ENCODE data around the gene ISL1.

Gene ISL1

DNA sequence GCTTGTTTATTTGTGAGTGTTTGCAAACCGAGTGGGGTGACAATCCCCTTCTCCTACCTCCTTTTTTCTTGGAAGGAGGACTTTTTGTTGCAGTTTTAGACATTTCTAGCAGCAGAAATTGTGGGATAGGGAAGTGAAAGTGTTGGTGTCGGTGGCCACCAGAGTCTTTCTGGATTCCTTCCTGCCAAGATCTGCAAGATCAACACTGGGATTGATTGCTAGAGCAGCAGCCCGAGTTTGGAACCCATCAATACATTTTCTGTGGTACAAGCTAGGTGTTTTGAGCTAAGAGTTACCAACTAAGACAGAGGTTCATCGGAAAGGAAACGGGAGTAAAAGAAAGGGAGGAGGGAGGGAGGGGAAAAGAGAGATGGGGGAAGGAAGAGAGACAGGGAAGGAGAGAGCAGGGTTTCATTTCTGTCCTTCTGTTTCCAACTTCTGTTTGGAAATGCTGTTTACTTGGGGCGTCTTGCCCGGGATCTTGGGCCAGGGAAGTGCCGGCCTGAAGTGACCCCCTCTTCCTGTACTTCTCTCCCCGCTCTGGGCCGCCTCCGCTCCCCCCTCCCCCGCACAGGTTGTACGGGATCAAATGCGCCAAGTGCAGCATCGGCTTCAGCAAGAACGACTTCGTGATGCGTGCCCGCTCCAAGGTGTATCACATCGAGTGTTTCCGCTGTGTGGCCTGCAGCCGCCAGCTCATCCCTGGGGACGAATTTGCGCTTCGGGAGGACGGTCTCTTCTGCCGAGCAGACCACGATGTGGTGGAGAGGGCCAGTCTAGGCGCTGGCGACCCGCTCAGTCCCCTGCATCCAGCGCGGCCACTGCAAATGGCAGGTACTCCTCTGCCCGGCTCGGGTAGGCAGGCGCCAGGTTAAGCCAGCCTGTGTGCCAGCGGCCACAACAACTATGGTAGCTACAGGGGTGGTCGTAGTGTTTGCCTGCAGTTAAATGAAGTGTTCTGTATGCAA is 4.0 kb downstream of the ISL1 start:
- DNase-seq (ENCODE audit: low read depth in 2 of 2) = no peak

DNA sequence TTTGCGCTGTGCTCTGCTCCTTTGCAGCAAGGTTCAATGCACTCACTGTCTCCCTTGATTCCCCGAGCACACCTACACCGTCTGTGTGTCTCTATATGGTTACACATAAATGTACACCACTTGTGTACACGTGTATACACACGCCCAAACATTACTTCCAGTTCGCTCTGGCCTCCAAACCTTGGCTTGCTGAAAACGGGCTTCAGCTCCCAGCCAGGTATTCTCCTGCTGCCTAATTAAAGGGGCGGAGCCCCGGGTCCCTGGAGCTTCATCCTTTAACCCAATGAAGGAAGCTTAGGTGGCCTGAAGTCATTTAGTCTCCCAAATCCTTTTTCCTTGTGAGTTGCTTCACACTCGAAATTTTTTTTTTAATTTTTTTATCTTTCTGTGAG is 4.6 kb downstream of the ISL1 start:
- no peak for DNase-seq (ENCODE audit: low read depth in 2 of 2)

DNA sequence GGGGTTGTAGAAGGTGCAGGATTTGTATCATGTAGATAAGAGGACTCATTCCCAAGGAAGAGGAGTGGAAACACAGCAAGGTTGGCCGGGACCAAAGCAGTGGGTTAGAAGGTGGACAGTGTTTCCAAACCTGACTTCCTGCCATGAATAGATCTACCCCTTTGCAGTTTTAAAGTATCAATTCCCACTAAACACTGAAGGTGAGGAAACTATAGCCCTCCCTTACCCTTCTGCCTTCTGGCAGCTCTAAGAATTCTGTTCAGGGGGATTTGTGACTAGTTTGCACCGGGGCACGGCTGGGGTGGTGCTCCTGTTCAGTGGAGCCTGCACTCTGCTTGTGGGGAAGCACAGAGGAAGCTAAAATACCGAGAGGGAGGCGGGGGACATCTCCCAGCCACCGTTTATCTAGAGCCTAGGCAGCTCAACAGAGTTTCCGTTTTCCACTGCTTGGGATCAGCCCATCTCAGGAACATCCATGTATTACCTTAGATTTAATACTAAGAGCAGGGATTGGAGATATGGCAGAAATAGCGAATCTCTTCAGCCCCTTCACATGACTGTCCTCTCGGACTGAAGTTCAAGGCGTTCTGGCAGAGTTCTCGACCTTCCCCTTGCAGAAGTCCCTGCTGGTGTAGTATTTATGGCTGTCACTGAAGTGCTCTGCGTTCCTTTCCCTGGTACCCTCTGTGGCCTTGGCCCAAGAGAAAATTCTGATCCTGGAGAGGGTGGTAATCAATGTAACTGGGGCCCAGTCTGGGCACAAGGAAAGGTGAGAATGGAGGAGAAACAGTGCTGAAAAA is 5.4 kb downstream of the ISL1 start:
- no peak for DNase-seq (ENCODE audit: low read depth in 2 of 2)

DNA sequence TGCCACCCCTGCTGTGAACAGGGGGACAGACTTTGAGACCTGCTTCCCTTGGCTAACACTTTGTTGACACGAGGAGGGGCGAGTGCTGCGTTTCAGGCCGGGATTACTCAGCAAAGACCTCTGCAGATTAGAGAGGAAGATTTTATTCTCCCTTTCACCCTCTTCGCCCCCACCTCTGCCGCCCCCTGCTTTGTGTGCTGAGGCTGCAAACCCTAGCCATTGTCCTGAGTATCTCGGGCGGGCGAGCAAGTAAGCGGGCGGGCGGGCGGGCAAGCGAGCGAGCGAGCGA is 6.0 kb downstream of the ISL1 start:
- no peak for DNase-seq (ENCODE audit: low read depth in 2 of 2)

DNA sequence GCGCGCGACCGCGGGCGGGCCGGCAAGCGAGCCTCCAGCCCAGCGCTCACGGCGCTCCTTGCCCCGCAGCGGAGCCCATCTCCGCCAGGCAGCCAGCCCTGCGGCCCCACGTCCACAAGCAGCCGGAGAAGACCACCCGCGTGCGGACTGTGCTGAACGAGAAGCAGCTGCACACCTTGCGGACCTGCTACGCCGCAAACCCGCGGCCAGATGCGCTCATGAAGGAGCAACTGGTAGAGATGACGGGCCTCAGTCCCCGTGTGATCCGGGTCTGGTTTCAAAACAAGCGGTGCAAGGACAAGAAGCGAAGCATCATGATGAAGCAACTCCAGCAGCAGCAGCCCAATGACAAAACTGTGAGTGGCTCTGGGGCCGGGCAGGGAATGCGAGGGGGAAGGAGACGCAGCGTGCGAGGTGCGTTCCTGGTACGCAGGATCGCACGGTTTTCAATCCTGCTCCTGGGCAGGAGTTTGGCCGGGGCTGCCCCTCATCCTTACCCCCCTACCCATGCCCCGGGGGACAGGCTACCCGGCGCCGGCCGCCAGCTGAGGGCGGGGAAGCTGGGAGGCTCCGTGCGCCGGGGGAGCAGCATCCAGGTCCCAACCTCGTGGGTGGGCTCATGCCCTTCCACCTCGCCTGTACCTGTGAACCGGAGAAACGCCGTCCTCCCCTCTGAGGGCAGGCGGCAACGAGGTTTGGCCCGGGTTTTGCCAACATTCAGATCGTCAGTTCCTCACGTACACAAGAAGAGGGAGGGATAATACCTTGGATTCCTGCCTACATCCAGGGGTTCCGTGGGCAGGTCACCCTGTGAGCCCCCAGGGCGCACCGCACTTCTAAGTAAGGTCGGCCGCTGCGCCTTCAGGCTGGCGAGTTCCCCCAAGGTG is 6.6 kb downstream of the ISL1 start:
- DNase-seq (ENCODE audit: low read depth in 2 of 2) = no peak

DNA sequence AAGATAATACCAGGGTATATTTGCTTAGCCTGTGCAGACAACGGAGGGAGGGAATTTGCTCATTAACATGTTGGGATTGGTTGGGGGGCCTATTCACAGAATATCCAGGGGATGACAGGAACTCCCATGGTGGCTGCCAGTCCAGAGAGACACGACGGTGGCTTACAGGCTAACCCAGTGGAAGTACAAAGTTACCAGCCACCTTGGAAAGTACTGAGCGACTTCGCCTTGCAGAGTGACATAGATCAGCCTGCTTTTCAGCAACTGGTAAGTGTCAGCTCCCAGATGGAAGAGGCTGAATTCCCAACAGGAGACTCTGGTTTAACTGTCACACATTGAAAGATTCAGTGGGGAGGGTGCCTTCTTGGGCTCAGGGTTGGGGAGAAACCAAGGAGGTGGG is 7.9 kb downstream of the ISL1 start:
- no peak for DNase-seq (ENCODE audit: low read depth in 2 of 2)

DNA sequence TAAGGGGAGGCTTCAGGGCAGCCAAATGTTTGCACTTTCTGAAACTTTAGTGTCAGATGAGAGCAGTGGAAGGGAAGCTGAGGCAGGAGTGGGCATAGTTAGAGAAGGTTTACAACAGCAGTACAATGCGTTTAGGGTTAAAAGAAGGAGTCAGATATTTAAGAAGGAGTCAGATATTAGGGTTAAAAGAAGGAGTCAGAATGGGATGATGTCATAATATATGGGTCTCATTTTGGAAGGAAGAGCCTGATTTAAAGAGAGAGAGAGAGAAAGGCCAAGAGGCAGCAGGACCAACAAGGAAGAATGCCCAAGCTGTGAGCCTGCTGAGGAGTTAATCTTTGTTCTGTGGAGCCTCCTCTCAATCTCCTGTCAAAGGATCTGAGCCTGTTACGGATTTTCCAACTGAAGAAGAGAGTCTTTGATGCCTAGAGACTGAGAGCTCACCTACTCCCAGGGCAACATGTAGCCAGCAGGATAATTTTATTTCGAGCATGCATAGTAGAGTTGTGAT is 9.5 kb downstream of the ISL1 start:
- no peak for DNase-seq (ENCODE audit: low read depth in 2 of 2)

DNA sequence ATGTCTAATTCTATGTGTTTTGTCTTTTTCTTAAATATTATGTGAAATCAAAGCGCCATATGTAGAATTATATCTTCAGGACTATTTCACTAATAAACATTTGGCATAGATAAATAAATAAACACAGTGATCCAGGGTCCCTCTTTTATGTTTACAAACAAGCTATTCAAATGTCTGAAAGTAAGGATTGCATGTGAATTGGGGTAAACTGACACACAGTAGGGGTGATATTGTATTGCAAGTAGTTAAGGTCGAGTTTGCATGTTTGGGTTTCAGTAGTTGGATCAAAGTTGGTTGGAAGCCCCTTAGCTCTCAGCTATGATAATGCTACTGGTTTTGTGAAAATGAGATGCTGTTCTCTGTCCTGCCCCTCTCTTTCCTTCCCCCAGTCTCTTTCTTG is 11.4 kb downstream of the ISL1 start:
- no peak for DNase-seq (ENCODE audit: low read depth in 2 of 2)

DNA sequence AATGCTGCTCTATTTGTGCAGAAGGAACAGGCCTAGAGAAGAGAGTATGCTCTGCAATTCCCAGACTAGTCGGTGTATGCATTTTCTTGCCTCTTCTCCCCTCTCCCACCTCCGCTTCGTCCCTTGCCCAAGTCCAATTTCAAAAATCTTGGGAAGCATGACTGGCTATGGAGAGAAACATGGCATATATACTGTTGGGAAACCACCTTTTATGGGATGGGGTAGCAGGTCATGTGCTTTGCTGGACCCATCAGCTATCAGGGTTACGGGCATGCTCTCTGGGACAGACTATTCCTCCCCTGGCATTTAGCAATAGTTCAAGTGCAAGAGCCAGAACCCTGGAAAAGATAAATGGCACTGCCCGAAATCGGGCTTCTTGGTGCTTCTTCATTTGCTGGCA is 12.0 kb downstream of the ISL1 start:
- DNase-seq (ENCODE audit: low read depth in 2 of 2) = no peak

DNA sequence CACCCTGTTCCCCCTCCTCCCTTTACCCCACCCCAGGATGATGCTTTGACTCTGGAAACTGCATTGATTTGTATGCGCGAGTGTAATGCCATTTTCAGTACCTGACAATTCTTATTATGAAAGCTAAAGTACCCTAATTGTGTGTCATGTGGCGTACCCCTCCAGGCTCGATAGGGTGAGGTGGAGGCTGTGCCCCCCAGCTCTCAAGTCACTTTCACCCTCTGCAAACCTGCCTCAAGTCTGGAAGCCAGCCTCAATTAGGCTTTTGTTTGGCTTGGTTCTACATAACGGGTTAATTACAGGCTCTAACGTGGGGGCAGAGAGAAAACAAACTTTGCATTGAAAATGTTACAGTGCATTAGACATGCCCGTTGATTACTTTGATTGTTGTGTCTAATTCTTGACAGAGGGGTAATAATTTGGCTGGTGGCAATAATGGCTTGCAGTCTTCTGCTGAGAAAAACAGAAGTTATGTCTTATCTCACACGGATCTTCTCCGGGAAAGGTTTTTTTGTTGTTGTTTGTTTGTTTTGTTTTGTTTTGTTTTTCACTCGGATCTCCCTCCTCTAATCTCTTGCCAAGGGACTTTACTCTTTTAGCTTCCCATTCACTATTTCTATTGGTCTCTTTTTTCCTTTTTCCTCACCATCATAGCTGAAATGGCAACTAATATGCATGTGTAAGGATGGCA is 12.6 kb downstream of the ISL1 start:
- no peak for DNase-seq (ENCODE audit: low read depth in 2 of 2)

DNA sequence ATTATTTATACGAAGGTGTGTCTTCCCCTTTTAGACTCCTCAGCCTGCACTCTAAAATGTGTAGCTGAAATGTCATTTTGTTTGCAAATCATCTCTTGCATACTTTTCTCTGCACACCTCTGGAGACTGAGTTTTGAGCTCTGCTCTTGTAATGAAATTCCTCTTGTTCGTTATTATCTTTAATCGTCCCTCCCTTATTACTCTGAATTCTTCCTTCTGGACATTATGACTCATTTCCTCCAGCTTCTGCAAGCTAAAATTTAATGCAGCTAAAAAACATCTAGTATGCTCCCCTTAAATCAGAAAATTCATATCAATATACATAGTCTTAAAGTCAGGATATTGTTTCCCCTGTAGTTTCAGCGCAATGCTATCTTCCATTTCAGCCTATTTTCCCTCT is 13.5 kb downstream of the ISL1 start:
- no peak for DNase-seq (ENCODE audit: low read depth in 2 of 2)

DNA sequence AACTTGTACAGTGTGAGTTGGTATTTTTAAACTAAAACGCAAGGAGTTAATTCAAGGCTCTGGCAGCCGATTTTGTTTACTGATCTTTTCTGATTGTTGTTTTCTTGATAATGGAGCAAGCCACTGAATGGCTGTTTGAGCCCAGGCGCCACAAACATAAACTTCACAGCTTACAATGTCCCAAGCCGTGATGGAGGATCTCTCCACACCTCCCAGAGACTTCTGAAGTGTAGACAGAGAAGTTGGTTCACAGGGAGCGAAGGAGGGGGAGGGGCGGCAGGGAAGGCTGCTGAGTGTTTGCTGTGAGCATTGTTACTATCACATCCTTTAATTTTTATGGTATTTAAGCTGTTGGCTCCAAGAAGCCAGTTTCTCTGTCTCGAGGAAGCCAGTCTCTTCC is 14.7 kb downstream of the ISL1 start:
- no peak for DNase-seq (ENCODE audit: low read depth in 2 of 2)

DNA sequence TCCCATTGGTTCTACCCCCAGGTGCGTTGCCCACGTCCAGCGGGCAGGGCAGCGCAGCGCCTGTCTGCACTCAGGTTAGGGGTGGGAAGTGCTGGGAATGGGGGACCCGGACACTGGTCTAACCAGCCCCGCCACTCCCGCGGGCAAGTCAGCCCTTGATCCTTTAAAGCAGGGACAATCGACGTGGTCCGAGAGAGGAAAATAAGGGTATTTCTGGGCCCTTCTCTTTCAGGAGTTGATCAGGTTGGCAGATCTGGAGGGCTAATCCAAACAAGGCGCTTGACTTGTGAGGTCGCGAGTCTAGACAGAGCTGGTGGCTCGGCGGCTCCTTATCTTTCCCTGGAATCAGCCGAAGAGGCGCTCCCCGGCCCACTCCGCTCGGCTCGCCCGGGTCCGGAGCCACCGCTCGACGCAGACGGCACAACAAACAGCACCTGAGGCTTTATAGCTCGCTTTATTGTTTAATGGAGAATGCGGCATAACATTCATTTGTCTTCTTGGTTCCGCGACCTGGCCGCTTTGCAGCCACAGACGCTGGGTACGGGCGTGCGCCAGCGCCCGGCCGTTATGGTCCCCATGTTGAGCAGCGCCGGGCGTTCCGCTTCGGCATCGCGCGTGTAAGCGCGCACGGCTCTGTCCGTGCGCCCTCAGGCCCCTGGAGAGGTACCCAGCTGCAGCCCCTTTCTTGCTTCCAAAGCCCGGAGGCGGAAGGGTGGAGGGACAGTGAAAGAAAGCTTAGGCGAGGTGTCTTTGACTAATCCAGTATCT is 15.8 kb downstream of the ISL1 start:
- DNase-seq (ENCODE audit: low read depth in 2 of 2) = no peak

DNA sequence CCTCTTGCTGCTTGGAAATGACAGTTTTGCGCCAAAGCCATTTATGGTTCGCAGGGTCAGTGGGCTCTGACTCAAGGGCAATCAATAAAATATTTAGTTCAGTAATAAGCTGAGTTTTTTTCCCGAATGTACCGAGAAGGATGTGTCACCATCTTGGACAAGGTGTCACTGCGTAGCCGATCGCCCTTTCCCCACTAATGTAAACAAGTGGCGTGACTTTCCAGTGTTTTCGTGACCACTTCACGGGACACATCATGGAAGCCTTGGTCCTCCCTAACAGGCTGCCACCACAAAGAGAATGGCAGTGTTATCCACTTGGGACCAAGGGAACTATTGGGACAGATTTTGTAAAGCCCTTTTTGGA is 16.4 kb downstream of the ISL1 start:
- DNase-seq (ENCODE audit: low read depth in 2 of 2) = no peak

DNA sequence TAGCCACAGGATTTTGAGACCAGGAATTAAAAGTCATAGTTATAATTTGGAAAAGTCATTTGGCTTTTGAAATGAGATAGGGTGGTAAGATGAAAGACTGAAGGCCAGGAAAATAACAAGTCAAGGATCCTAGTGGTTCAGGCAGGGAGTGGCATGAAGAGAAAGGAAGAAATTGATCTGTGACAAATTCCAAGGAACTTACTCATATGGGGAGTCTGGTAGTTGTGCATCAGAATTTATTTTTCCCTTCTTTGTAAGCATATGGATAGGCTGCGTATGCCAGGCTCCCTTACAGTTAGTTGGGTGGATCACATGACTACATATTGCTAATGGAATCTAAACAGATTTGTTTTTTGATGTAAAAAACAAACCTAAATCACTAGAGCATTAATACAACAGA is 21.0 kb downstream of the ISL1 start:
- no peak for DNase-seq (ENCODE audit: low read depth in 2 of 2)

DNA sequence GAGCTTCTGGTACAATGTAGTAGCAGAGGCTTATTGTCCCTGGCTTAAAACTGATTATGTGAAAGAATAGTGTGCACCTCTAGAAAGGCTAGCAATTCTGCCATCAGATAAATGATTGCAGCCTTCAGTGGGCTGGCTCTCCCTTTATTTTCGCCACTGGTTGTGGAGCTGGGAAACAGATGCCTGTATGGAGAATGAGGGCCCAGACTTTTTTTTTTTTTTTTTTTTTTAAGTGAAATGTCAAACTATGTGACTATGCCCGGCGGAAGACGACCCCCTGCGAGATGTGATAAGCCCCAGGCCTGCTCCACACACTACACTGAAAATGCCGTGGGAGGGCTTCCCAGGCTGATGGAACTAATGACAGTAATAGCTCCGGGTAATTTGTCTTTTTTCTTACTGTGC is 28.7 kb downstream of the ISL1 start:
- no peak for DNase-seq (ENCODE audit: low read depth in 2 of 2)

DNA sequence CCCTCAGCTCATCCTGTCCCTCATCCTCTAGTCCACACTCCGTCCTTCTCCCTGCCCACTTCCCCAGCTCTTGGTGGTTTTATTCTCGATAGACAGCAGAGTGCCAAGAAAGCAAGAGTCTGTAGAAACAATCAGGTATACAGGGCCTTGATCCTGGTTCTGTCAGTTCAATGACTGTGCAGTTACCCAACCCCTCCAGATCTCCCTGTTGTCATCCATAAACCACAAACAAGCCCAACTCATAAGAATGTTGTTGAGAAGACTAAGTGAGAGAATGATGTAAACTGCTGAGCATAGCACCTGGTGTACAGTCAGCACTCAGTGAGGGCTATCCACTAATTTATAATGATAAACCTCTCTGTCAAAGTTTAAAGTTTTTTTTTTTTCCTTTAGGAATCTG is 31.3 kb downstream of the ISL1 start:
- DNase-seq (ENCODE audit: low read depth in 2 of 2) = no peak

DNA sequence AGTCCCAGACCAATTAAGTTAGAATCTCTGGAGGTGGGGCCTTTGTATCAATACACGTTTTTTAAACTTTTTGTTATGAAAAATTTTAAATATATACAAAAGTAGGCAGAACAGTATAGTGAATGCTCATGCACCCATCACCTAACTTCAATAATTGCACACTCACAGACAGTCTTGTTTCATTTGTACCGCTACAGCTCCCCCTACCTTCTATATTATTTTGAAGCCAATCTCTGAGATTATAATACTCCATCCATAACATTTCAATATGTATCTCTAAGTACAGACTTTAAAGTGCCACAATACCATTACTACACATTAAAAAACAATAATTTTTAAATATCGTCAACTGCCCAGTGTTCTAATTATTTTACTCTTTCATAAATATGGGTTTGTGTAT is 32.9 kb downstream of the ISL1 start:
- DNase-seq (ENCODE audit: low read depth in 2 of 2) = no peak

DNA sequence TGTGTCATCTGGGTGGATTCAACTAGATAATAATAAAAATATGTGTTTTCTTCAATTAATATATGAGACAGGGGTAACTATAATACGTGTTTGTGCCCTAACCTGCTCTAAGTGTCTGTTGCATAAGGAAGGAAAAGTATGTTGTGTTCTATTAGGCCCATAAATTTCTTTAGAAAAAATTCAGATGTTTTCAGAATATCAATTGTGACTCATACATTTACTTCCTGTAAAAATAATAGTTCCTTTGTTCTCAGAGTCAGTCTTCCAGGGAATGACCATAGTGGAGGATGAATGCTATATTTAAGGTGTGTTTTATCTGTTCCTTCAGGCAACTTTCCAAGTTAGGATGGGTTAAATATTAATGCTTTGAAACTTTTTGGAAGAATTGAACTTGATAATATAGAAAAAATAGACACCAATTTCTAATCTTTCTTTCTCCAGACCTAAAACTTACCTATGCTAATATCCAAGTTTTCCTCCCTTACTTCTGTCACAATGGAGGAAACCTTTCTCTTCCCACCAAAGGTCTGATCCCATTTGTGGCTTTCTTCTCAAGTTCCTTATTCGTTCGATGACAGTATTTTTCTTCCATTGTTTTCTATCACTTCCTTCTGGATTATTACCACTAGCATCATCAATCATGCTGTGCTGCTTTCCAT is 49.9 kb downstream of the ISL1 start:
- DNase-seq (ENCODE audit: low read depth in 2 of 2) = no peak

DNA sequence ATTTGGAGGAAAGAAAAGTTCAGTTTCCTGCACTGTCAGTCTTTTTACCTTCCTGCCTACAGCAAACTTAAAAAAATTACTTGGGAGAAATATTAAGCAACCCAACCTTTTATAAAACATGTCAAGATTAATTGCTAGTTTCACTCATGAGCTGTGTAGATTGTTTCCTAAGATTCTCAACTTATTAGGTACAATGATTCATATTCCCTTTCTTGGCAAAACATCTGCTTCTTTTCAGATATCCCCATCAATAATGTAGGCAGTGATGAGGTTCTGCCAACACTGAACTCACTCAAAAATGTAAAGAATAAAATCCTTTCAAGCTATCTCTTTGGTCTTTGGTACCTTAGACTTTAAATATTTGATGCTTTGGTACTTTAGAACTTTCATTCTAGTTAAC is 56.0 kb downstream of the ISL1 start:
- no peak for DNase-seq (ENCODE audit: low read depth in 2 of 2)

Measured in stimulated activated CD8-positive, alpha-beta memory T cell treated with anti-CD3 and anti-CD28 coated beads, Interleukin-2, amount 100 ng/mL, for 48 hours (primary cell).